SU-DHL-6 (cell line): ENCODE measurements around the gene SLC2A4RG.

ENCODE experiments used
- EZH2phosphoT487 ChIP-seq: fragments of 200-600 bp; sonication (generic), shearing (Covaris generic); conservative IDR thresholded peaks from 2 replicates; pipeline ENCODE4 v1.6.1; 2018; ENCODE audit warnings: mild to moderate bottlenecking, antibody characterized with exemption, low read length, moderate library complexity, mixed read lengths
- TF ChIP-seq, protein P1 (sequence below): fragments of 200-600 bp; sonication (generic); IDR thresholded peaks from one replicate; pipeline ENCODE4 v1.5.1; 2017; ENCODE audit warnings: antibody characterized with exemption, mild to moderate bottlenecking, low read length, moderate library complexity; ENCODE audit not compliant: insufficient read depth, poor library complexity, severe bottlenecking

DNA sequence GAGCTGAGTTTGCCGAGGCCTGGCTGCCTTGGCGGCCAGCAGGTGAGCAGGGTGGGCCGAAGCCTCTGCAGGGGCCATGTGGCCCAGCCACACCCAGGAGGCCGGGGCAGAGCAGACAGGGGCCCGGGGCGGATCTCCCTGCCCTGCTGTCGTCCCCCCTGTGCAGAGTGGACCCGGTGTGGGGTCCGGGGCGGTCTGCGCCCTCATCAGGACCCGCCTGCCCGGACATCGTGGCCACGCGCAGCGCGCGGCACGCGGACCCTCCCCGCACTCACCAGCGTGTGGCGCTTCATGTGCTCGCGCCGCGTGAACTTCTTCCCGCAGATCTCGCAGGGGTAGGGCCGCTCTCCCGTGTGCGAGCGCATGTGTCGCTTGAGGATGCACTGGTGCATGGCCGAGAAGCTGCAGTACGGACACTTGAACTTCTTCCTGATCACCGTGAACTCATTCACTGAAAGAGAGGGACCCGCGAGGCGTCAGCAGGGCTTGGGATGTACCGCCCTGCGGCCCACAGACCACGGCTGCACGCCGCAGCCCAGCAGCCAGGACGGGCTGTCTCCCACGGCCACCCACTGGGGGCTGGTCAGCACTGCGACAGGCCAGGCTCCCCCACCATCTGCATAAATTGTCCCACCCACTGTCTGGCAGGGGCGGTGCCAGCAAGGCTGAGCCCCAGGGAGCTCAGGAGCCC is 13.0 kb downstream of the SLC2A4RG start:
- no peak for TF ChIP-seq EZH2phosphoT487
- TF ChIP-seq, protein P1, sequence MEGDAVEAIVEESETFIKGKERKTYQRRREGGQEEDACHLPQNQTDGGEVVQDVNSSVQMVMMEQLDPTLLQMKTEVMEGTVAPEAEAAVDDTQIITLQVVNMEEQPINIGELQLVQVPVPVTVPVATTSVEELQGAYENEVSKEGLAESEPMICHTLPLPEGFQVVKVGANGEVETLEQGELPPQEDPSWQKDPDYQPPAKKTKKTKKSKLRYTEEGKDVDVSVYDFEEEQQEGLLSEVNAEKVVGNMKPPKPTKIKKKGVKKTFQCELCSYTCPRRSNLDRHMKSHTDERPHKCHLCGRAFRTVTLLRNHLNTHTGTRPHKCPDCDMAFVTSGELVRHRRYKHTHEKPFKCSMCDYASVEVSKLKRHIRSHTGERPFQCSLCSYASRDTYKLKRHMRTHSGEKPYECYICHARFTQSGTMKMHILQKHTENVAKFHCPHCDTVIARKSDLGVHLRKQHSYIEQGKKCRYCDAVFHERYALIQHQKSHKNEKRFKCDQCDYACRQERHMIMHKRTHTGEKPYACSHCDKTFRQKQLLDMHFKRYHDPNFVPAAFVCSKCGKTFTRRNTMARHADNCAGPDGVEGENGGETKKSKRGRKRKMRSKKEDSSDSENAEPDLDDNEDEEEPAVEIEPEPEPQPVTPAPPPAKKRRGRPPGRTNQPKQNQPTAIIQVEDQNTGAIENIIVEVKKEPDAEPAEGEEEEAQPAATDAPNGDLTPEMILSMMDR = no peak
